ENCODE data around the gene PSD2. TPM values are rescaled to one million over a fixed set of nuclear protein-coding genes. Genes with fewer than 3 reads are reported as not detected.

The PSD2 gene
- total RNA-seq, 1 experiment from 2014 or later = 0.79 TPM

GRCh38 chr5:139758510-139759075, 37.0 kb upstream of the PSD2 start (continued):
- TF ChIP-seq ZFX (IDR thresholded peaks at IDR 0.05) (no peak), CBX3 (IDR thresholded peaks at IDR 0.05; ENCODE audit: low read depth) (no peak), MAX (IDR thresholded peaks at IDR 0.05) (no peak)

GRCh38 chr5:139759219-139759721, 36.3 kb upstream of the PSD2 start:
- H4K20me1 ChIP-seq (ENCODE audit: insufficient read depth) = no peaks in the 10 kb centered on the region
- intact Hi-C loops (cut with micrococcal nuclease) = no loop called here
- DNase-seq (ENCODE audit: low read depth, low spot score) (no peak), ATAC-seq (no peak)
- TF ChIP-seq JUND (IDR thresholded peaks at IDR 0.05) (no peak), ZNF274 (IDR thresholded peaks at IDR 0.05; ENCODE audit: low read depth, low read length) (no peak), SRF (IDR thresholded peaks at IDR 0.05; ENCODE audit: low read depth) (no peak), ZBTB33 (IDR thresholded peaks at IDR 0.05; ENCODE audit: extremely low read depth, insufficient replicate concordance, low read length) (no peak), CEBPB (IDR thresholded peaks at IDR 0.05; ENCODE audit: low read depth) (no peak), ELF1 (IDR thresholded peaks at IDR 0.05; ENCODE audit: borderline replicate concordance, low read depth) (no peak), CTCF (IDR thresholded peaks at IDR 0.05 in 2 of 3, conservative IDR thresholded peaks at IDR 0.05 in 1 of 3; ENCODE audit: borderline replicate concordance in 1 of 3, insufficient read depth in 1 of 3, low read depth in 2 of 3, low read length in 2 of 3) (no peak), SP1 (IDR thresholded peaks at IDR 0.05; ENCODE audit: low read depth) (no peak), REST (IDR thresholded peaks at IDR 0.05; ENCODE audit: low read depth) (no peak), ATF3 (IDR thresholded peaks at IDR 0.05) (no peak), TCF7L2 (IDR thresholded peaks at IDR 0.05; ENCODE audit: borderline replicate concordance, extremely low read depth, insufficient read depth, insufficient read length) (no peak), EGR1 (IDR thresholded peaks at IDR 0.05; ENCODE audit: low read depth) (no peak), POLR2AphosphoS5 (IDR thresholded peaks at IDR 0.05; ENCODE audit: low read depth, low read length) (no peak), ZFX (IDR thresholded peaks at IDR 0.05) (no peak), CBX3 (IDR thresholded peaks at IDR 0.05; ENCODE audit: low read depth) (no peak), MAX (IDR thresholded peaks at IDR 0.05) (no peak)
- no peak overlapping the region for H3K9ac ChIP-seq (ENCODE audit: low read length)
- RAD21 ChIA-PET (ENCODE audit: low non-redundant PET in 1 of 2, low total read pairs in 2 of 2, uncharacterized antibody in 2 of 2, unreplicated experiment in 2 of 2) = no interaction called here
- H3K4me3 ChIP-seq (replicated peaks in 1 of 2; ENCODE audit: low read depth in 1 of 2, low read length in 2 of 2) = no peak overlapping the region
- no peak overlapping the region for H2AFZ ChIP-seq (ENCODE audit: low read depth, low read length, poor library complexity, severe bottlenecking)
- POLR2A ChIA-PET = no interaction called here
- H3K36me3 ChIP-seq (ENCODE audit: control insufficient read depth in 1 of 2, insufficient read depth in 2 of 2, low read length in 2 of 2) = no peaks in the 10 kb centered on the region
- H3K9me2 ChIP-seq (ENCODE audit: insufficient read depth) = no peaks in the 10 kb centered on the region
- H3K4me2 ChIP-seq (ENCODE audit: low read length) = no peak overlapping the region
- H3K27me3 ChIP-seq (ENCODE audit: insufficient read depth, low read length) = no peaks in the 10 kb centered on the region; the same call in 1 of the 2 replicates
- no peaks in the 10 kb centered on the region for H3K9me3 ChIP-seq (ENCODE audit: control insufficient read depth in 1 of 2, insufficient read depth in 1 of 2, low read depth in 1 of 2, low read length in 2 of 2)
- BruUV-seq (replicated peaks) = no TSS peak
- CTCF ChIA-PET = interaction anchor here (1.1 kb wide), 1 partner anchor 210 kb away, joined by 3 read pairs; no protein-coding TSS in a partner anchor
- peaks cover 21 to 53% of the 10 kb centered on the region in 2 experiments for H3K4me1 ChIP-seq (ENCODE audit: control insufficient read depth in 1 of 2, insufficient read depth in 2 of 2, low read length in 2 of 2)
- no peak overlapping the region for H3K27ac ChIP-seq (ENCODE audit: low read depth, low read length)
- H3K79me2 ChIP-seq (ENCODE audit: insufficient read depth, low read length) = no peaks in the 10 kb centered on the region
